ENCODE measurements around the gene PITPNC1.
"Not testable (repeated sequence)": the region's sequence is repeated elsewhere in the genome, so short reads cannot be mapped to it uniquely, and the experiment has no call there.

The PITPNC1 gene

GRCh38 chr17:67489273-67489672, 112.2 kb downstream of the PITPNC1 start:
- DNase-seq (ENCODE audit: low spot score) = no peak

GRCh38 chr17:67490471-67490870, 113.4 kb downstream of the PITPNC1 start:
- no peak for DNase-seq (ENCODE audit: low spot score)

- no peak for DNase-seq (ENCODE audit: low spot score)
Observed at GRCh38 chr17:67491009-67491680, 114.1 kb downstream of the PITPNC1 start.

- DNase-seq (ENCODE audit: low spot score) = no peak
Observed at GRCh38 chr17:67491681-67492024, 114.6 kb downstream of the PITPNC1 start.

- no peak for DNase-seq (ENCODE audit: low spot score)
Observed at GRCh38 chr17:67492251-67492740, 115.2 kb downstream of the PITPNC1 start.

GRCh38 chr17:67492824-67493517, 115.9 kb downstream of the PITPNC1 start:
- DNase-seq (ENCODE audit: low spot score) = no peak

- DNase-seq (ENCODE audit: low spot score) = no peak
Observed at GRCh38 chr17:67493812-67494211, 116.7 kb downstream of the PITPNC1 start.

GRCh38 chr17:67495534-67495933, 118.5 kb downstream of the PITPNC1 start:
- DNase-seq (ENCODE audit: low spot score) = not testable (repeated sequence)

- no peak for DNase-seq (ENCODE audit: low spot score)
Observed at GRCh38 chr17:67496286-67496685, 119.2 kb downstream of the PITPNC1 start.

- no peak for DNase-seq (ENCODE audit: low spot score)
Observed at GRCh38 chr17:67499685-67500084, 122.6 kb downstream of the PITPNC1 start.

- no peak for DNase-seq (ENCODE audit: low spot score)
Observed at GRCh38 chr17:67500261-67500660, 123.2 kb downstream of the PITPNC1 start.

- DNase-seq (ENCODE audit: low spot score) = no peak
Observed at GRCh38 chr17:67500677-67501300, 123.7 kb downstream of the PITPNC1 start.

GRCh38 chr17:67502151-67502550, 125.1 kb downstream of the PITPNC1 start:
- no peak for DNase-seq (ENCODE audit: low spot score)

GRCh38 chr17:67503184-67503583, 126.1 kb downstream of the PITPNC1 start:
- DNase-seq (ENCODE audit: low spot score) = no peak

GRCh38 chr17:67503739-67504138, 126.7 kb downstream of the PITPNC1 start:
- DNase-seq (ENCODE audit: low spot score) = no peak

- DNase-seq (ENCODE audit: low spot score) = no peak
Observed at GRCh38 chr17:67504182-67504581, 127.1 kb downstream of the PITPNC1 start.

GRCh38 chr17:67506966-67507365, 129.9 kb downstream of the PITPNC1 start:
- no peak for DNase-seq (ENCODE audit: low spot score)

- DNase-seq (ENCODE audit: low spot score) = no peak
Observed at GRCh38 chr17:67509390-67510287, 132.6 kb downstream of the PITPNC1 start.

GRCh38 chr17:67511012-67511411, 133.9 kb downstream of the PITPNC1 start:
- DNase-seq (ENCODE audit: low spot score) = no peak

- DNase-seq (ENCODE audit: low spot score) = no peak
Observed at GRCh38 chr17:67511804-67512203, 134.7 kb downstream of the PITPNC1 start.

GRCh38 chr17:67514998-67515397, 137.9 kb downstream of the PITPNC1 start:
- no peak for DNase-seq (ENCODE audit: low spot score)

- DNase-seq (ENCODE audit: low spot score) = no peak
Observed at GRCh38 chr17:67515490-67516083, 138.5 kb downstream of the PITPNC1 start.

Measured in CD4-positive, alpha-beta T cell treated with Interleukin-6 at 100 ng/mL for 8 hours (primary cell).